ENCODE results near the gene TFPT.

Gene TFPT

GRCh38 chr19:54069470-54069869, 46.0 kb downstream of the TFPT start:
- TF ChIP-seq CTCF (conservative IDR thresholded peaks at IDR 0.05; ENCODE audit: low read depth, low read length), result no peak
- H3K4me3 ChIP-seq (ENCODE audit: low read length), result no peak overlapping the region
- no peak for DNase-seq (ENCODE audit: low read depth)

DNA sequence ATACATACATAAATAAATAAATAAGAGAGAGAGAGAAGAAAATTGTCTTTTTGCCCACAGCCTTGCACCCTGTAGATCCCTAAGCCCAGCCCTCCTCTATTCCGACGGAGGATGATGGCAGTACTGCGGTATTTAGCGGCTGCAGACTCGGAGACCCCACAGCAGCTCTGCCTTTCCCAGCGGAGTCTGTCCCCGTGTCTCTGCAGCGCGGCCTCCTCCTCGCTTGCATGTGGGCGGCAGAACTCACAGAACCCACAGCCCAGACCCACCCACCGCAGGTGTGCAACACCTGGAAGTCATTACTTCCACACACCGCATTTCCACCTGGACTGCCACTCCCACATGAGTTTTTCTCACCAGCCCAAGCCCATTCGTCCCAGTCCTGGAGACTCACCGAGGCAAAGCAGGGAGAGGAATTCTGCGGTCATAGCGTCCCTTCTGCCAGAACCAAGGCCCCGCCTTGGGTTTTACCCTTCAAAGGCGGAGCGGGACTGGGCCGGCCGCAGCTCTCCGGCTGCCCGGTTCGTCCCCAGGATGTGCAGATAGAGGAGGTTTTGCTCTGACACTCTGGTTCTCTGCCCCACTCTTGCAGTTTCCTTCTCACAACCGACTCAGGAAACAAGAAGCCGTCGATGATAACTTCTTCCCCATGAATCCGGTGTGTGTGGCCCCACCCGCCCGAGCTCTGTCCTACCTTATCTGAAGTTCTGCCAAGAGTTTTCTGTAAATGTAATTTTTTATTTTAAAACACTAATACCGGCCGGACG, 51.9 kb downstream of the TFPT start, which contains the start of gene VSTM1:
VSTM1 (minus strand) TSS at position 548 of the 767 bp plus-strand sequence; CDS start at position 428, 120 bp downstream.
- H3K4me3 ChIP-seq (ENCODE audit: low read length), result no peak within 1 kb of the TSS
- TF ChIP-seq CTCF (conservative IDR thresholded peaks at IDR 0.05; ENCODE audit: low read depth, low read length), result no peak
- no peak for DNase-seq (ENCODE audit: low read depth)

DNA sequence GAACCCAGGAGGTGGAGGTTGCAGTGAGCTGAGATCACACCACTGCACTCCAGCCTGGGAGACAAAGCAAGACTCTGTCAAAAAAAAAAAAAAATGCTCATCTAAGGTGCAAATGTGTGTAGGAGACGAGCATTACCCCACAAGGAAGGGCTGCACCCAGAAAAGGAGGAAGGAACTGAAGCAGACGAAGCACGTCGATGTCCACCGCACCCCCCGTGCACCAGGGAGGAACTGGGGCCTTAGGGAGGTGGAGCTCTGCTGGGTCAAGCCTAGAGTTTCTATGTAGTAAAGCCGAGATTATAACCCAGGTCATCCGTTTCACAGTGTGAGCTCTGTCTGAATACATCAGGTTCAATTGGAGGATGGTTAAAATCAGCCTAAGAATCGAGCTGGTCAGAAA, 52.8 kb downstream of the TFPT start:
- no peak overlapping the region for H3K4me3 ChIP-seq (ENCODE audit: low read length)
- DNase-seq (ENCODE audit: low read depth), result no peak
- TF ChIP-seq CTCF (conservative IDR thresholded peaks at IDR 0.05; ENCODE audit: low read depth, low read length), result no peak

Measured in retinal pigment epithelial cell (primary cell).